ENCODE data around the gene APOE. TPM values are rescaled to one million over a fixed set of nuclear protein-coding genes. Genes with fewer than 3 reads are reported as not detected.

The APOE gene
- total and polyA plus RNA-seq, 2 experiments from 2014 or later: 1,133 to 1,438 TPM

- TF ChIP-seq CTCF (conservative IDR thresholded peaks at IDR 0.05; ENCODE audit: low read depth in 2 of 2): no peak
- no peak for TF ChIP-seq ZNF331 (CRISPR knock-in tag; IDR thresholded peaks at IDR 0.05; ENCODE audit: low read depth)
- no peak for TF ChIP-seq POLR2AphosphoS5 (IDR thresholded peaks at IDR 0.05; ENCODE audit: low read depth)
- no peak for TF ChIP-seq EZH2 (IDR thresholded peaks at IDR 0.05; ENCODE audit: low read depth, unreplicated experiment)
- TF ChIP-seq ZNF114 (CRISPR knock-in tag; IDR thresholded peaks at IDR 0.05): no peak
- TF ChIP-seq ETS1 (IDR thresholded peaks at IDR 0.05): no peak
- TF ChIP-seq CREB1 (CRISPR knock-in tag; IDR thresholded peaks at IDR 0.05; ENCODE audit: low read depth): no peak
Measured at GRCh38 chr19:44874317-44874716, 31.3 kb upstream of the APOE start (continued).

- Mint-ChIP-seq H3K36me3 (ENCODE audit: low read depth) (peaks cover 68% of the 10 kb centered on the region), H3K27ac (0 out of 2 replicates have a peak overlapping the region, but pooled peaks have one; percentile 50), H3K4me1 (peaks cover 35% of the 10 kb centered on the region), H3K4me3 (no peak overlapping the region), H3K9me3 (no peaks in the 10 kb centered on the region), H3K27me3 (ENCODE audit: insufficient read depth, low read depth, poor library complexity) (peaks cover 19% of the 10 kb centered on the region)
- H3K27ac ChIP-seq (ENCODE audit: low read depth): no peak overlapping the region
- 0 out of 2 replicates have a peak, but pooled peaks cover 21% of the 10 kb centered on the region for H3F3A ChIP-seq (replicated peaks; ENCODE audit: low read depth)
- no peaks in the 10 kb centered on the region for H3K79me2 ChIP-seq (replicated peaks; ENCODE audit: insufficient read depth)
- DNase-seq (ENCODE audit: low spot score) (no peak), ATAC-seq (no peak)
- H4K20me1 ChIP-seq (replicated peaks; ENCODE audit: insufficient read depth): peaks cover 12% of the 10 kb centered on the region
- no peak overlapping the region for H3K4me2 ChIP-seq
- H2AFZ ChIP-seq: no peak overlapping the region
- H3K4me1 ChIP-seq (ENCODE audit: insufficient read depth): peaks cover 28% of the 10 kb centered on the region
- H3K36me3 ChIP-seq (ENCODE audit: insufficient read depth): peaks cover 21% of the 10 kb centered on the region
- H3K9me2 ChIP-seq (ENCODE audit: insufficient read depth): no peaks in the 10 kb centered on the region
- H3K4me3 ChIP-seq: no peak overlapping the region
- H3K27me3 ChIP-seq (ENCODE audit: insufficient read depth): no peaks in the 10 kb centered on the region
- no peak for TF ChIP-seq CTCF (conservative IDR thresholded peaks at IDR 0.05; ENCODE audit: low read depth in 2 of 2)
- no peak for TF ChIP-seq JUNB (IDR thresholded peaks at IDR 0.05; ENCODE audit: unreplicated experiment)
- TF ChIP-seq STAT1 (IDR thresholded peaks at IDR 0.05; ENCODE audit: unreplicated experiment): no peak
- TF ChIP-seq CREB1 (CRISPR knock-in tag; IDR thresholded peaks at IDR 0.05; ENCODE audit: low read depth): no peak
Measured at GRCh38 chr19:44875666-44876451, 29.7 kb upstream of the APOE start.

Data from GM23338 (cell line).